GM19372 (cell line): ENCODE measurements around the gene AFF3.
"Not testable (repeated sequence)": the region's sequence is repeated elsewhere in the genome, so short reads cannot be mapped to it uniquely, and the experiment has no call there.

Experiments
- ATAC-seq: cut with Tn5 transposase; IDR thresholded peaks from one replicate; pipeline ENCODE4 v1.9.1; 2021; ENCODE audit warnings: mild to moderate bottlenecking, low read depth, moderate library complexity; ENCODE audit not compliant: unreplicated experiment

Gene AFF3

GRCh38 chr2:100107906-100108647, 34.3 kb downstream of the AFF3 start:
- ATAC-seq: no peak

GRCh38 chr2:100107440-100107839, 35.0 kb downstream of the AFF3 start:
- ATAC-seq: no peak

GRCh38 chr2:100106460-100106859, 35.9 kb downstream of the AFF3 start:
- ATAC-seq: no peak

DNA sequence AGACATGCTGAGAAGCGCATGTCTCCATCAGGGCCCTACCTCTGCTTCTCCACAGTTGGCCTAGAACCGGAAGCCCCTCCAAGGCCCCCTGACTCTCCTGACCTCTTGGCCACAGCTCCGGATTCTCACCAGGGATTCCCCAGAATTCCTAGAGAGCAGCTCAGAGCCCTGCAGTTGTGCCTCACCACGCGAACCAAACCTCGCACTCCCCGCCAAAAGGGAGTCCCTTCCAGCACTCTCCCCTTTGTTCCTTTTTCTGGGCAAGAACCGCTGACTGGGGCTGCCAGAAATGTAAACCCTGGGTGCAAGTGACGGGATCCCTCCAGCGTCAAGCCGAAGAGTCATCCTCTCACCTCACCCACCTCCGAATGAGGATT, 36.7 kb downstream of the AFF3 start:
- ATAC-seq: no peak

DNA sequence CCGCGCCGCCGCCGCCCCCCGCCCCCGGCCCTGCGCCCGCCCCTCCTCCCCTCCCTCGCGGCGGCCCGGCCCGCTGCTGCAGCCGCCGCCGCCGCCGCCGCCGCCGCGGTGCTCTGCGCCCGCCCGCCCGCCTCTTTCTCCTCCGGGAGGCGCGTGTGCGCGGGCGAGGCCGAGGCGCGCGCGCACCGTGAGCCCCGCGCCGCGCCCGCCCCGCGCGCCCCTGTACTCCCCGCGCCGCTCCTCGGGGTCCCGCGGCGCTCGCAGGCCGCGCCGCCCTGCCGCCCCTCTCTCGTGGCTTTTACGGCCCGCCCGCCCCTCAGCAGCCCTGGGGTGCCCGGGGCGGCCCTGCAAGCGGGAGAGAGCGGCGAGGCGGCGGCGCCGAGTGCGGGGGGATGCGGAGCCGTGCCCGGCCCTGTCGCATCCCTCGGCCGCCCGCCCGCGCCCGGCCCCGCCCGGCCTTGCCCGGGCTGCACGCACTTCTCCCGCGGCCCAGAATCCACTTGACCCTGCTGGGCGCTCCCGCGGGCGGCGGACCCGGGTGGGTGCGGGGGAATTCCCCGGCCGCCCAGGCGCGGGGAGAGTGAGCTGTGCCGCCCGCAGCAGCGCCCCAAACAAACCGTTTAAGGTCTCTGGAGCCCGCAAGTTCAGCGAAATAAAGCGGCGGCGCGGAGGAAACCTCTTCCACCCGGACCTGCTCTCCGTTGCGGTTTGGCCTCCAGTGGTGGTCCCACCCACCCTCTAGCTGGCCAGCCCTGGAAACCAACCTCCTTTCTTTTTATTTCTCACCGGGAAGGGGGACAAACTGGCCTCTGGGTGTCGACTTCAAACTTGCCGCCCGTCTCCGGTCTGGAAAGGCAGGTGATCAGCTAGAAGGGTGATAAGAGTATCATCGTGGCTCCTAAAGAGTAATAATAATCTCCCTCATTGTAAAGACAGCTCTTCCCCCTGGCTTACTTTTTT, 37.4 kb downstream of the AFF3 start:
- no peak for ATAC-seq

DNA sequence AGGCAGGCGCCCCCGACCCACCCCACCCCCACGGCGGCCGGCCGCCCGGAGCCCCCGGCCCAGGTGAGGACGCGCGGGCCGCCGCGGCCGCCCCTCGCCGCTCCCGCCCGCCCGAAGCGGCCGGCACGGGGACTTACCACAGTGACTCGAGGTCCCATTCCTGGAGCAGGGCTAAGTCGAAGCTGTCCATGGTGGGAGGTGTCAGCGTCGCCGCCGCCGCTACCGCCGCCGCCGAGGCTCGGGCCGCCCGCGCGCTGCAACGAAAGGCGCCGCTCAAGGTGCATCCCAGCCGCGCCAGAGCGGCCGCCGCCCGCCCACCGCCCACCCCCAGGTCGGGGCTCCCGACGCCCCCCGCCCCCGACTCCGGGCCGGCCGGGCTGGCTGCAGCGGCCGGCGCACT, 38.1 kb downstream of the AFF3 start:
- not testable (repeated sequence) for ATAC-seq

DNA sequence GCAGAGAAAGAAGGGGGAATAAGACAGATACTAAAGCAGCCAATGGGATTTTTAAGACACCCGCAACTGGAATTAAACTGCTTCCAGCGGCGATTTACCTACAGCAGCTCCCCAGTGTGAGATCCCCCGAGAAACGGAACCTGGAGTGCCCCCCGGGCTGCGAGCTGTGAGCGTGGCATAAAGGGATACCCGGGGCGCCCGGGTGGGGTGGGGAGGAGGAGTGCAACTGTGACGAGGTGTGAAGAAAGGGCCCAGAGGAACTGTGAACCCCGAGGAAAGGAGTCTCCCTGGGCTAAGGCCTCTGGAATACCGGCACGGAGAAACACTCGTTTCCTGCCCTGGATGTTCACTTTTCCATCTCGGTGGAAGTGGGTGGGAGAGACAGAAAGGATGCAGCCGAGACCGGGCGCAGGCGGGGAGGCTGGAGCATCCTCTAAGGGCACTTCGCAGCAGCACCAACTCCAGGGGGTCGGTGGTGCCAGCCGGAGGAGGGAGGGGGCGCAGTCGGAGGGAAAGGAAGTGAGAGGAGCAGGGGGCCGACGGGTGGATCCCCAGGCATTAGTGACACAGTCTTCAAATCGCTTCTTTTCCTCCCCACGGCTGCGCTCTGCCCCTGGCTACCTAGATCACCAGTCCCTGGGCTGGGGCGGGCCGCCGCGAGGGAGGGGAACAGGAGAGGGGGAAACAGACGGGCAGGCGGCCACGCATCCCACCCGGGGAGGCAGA, 38.7 kb downstream of the AFF3 start:
- ATAC-seq: not testable (repeated sequence)

DNA sequence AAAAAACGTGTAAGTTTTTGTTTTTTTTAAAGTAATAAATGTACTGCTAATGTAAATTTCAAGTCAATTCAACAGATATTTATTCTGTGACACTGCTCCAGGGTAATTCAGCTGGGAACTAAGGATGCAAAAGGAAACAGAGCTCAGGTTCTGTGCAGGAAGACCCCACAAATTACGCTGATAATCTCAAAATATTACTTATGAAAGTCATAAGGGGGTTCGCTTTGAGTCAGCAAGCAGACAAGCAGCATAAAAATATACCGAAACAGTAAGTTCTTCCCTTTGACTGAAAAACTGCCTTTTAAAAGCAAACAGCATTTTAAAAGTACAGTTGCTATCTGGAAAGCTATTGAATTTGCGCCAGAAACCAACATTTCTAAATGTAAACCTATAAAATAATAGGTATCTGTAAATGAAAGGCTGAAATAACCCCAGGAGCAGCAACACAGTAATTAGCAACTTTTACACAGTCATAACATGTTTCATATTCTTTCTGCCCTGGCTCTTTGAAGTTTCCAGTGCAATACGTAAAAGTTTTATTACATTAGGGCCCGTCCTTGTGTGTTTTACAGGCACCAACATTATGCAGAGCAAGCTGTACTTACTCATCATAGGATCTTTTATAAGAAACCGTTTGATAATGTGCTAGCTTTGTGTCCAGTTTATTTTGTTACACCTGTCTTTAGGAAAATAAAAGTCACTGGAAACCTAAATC, 39.8 kb downstream of the AFF3 start:
- ATAC-seq: not testable (repeated sequence)

- ATAC-seq: not testable (repeated sequence)
These were observed 43.5 kb downstream of the AFF3 start for GRCh38 chr2:100098855-100099254.

- not testable (repeated sequence) for ATAC-seq
These were observed 44.6 kb downstream of the AFF3 start for GRCh38 chr2:100097611-100098294.

DNA sequence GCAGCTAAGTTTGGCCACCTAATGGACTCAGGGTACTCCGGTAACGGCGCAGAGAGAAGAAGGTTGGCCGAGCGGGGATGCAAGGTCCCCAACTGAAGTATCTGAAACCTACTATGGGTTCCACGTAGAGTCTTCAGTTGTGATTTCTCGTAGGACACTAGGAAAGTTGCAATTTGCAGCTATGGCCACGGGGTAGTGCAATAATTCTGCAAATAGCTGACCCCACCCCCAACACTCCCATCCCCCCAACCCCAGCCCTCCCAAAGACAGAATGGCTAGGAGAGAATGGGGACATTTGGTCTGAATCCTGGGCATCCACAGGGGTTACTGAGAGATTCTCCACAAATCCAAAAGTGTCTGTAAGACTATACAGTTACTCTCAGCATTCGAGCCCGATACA, 46.5 kb downstream of the AFF3 start:
- ATAC-seq: not testable (repeated sequence)

- not testable (repeated sequence) for ATAC-seq
These were observed 50.6 kb downstream of the AFF3 start for GRCh38 chr2:100091807-100092206.

DNA sequence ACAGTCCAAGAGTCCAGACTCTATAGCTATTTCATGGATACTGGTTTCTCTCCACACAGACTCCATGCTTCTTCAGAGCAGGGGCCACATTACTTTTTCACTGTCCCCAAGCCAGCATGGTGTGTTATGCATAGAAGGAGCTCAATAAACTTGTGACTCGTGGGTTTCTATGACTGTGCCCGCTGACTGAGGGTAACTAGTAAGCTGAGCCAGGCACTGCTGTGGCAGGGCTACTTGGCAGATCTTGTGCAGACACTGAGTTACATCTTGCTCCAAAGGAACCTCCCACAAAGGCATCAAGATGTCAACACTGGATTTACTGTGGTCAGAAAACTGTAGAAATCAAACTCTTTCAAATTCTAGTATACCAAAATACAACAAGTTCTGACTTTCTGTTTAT, 56.6 kb downstream of the AFF3 start:
- not testable (repeated sequence) for ATAC-seq

- not testable (repeated sequence) for ATAC-seq
These were observed 58.8 kb downstream of the AFF3 start for GRCh38 chr2:100083421-100084216.

DNA sequence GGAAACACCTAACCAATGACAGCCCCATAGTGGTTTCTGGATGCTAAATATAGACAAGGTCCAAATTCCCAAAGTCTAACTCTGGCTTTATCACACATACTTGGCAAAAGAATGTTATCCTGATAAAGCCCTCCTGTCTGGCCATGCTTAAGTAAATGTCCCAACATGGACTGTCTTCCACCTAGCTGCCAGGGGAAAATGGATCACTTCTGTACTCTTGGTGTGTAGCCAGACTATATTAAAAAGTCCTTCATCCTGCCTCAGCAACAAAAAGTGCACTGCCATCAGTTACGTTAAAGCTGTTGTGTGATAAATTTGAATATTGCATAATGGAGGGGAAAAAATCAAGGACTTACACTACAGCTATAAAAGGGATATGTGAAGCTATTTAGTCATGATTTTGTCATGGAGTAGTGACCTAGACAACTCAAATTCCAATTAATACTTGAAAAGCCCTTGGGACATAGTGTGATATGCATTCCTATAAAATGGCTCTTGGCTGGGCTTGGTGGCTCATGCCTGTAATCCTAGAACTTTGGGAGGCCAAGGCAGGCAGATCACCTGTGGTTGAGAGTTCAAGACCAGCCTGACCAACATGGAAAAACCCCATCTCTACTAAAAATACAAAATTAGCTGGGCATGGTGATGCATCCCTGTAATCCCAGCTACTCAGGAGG, 60.0 kb downstream of the AFF3 start:
- not testable (repeated sequence) for ATAC-seq

GRCh38 chr2:100077935-100078334, 64.5 kb downstream of the AFF3 start:
- no peak for ATAC-seq

GRCh38 chr2:100077456-100077855, 64.9 kb downstream of the AFF3 start:
- ATAC-seq: no peak

GRCh38 chr2:100075532-100075931, 66.9 kb downstream of the AFF3 start:
- ATAC-seq: no peak
